ENCODE data around the gene PROC.

PROC gene

DNA sequence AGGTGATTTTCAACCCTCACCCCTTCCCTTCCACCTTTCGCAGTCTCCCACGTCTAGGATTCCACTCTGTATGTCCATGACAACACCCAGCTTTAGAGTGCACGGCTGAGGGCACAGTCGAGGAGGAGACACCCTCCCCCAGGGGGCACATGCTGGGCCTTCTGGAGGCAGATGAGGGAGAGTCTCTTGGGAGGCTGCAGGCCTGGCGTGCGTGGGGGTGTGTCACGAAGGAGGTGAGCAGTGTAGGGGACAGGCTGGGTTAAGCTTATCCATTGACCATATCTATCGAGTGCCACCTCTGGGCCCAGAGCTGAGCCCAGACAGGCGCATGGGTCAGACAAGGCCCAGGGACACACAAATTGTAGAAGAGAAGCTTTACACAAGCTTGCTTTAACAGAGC, 18.8 kb downstream of the PROC start:
- CTCF ChIA-PET = interaction anchor here (0.7 to 2.4 kb wide), 3 partner anchors 10 to 43 kb away, joined by 3 to 6 read pairs (median 3); no protein-coding TSS in a partner anchor
- POLR2A ChIA-PET = interaction anchor here (0.6 kb wide), 1 partner anchor 114 kb away, joined by 5 read pairs; no protein-coding TSS in a partner anchor
- no peak for DNase-seq (ENCODE audit: low read depth, low spot score)
- TF ChIP-seq, protein P1, sequence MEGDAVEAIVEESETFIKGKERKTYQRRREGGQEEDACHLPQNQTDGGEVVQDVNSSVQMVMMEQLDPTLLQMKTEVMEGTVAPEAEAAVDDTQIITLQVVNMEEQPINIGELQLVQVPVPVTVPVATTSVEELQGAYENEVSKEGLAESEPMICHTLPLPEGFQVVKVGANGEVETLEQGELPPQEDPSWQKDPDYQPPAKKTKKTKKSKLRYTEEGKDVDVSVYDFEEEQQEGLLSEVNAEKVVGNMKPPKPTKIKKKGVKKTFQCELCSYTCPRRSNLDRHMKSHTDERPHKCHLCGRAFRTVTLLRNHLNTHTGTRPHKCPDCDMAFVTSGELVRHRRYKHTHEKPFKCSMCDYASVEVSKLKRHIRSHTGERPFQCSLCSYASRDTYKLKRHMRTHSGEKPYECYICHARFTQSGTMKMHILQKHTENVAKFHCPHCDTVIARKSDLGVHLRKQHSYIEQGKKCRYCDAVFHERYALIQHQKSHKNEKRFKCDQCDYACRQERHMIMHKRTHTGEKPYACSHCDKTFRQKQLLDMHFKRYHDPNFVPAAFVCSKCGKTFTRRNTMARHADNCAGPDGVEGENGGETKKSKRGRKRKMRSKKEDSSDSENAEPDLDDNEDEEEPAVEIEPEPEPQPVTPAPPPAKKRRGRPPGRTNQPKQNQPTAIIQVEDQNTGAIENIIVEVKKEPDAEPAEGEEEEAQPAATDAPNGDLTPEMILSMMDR (IDR thresholded peaks at IDR 0.05; ENCODE audit: insufficient read depth, low read length, missing control alignments) = no peak
- no peak overlapping the region for H3K4me3 ChIP-seq (ENCODE audit: low read depth, low read length)

DNA sequence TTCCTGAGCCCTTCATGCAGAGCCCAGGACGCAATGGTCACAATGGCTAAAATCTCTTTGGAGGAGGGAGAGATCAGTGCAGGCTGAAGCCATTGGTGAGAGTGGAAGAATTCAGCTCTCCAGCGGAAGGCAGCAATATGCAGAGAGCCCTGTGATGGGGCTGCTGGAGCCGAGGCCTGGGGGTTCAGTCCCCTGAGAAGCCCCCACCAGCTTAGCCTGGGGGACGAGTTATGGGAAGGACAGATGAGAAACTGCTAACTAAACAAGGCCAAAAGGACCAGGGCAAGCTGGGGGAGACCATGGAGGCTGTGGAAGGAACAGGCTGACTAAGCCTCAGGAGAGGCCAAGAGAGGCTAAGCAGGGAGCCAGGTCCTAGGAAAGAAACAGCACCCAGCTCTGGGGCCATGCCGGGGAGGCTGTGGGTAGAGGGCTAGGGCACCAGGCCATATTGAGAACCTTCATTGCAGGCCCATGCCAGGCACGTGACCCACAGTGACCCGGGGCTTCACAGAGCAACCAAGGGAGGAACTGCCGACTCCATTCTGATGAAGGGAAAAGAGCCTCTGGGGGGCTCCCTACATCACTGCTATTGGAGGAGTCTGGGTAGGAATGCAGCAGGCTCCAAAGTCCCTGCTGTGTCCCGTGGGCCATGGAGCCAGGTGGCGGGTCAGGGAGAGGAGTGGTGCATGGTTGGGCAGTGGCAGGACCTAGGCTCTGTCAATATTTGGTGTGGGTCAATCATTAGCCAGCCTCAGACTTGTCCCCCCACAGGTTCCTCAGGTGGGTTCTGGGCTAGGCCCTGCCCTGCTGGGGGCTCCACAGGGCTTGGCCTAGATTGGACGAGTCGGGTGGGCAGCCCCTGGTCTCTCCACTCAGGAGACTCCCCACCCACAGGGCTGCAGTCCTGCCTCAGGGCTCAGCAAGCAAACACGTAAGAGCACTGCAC, 19.8 kb downstream of the PROC start:
- TF ChIP-seq, protein P1 (IDR thresholded peaks at IDR 0.05; ENCODE audit: insufficient read depth, low read length, missing control alignments) = no peak
- no peak overlapping the region for H3K4me3 ChIP-seq (ENCODE audit: low read depth, low read length)
- ChIA-PET POLR2A (no interaction called here), CTCF (no interaction called here)
- no peak for DNase-seq (ENCODE audit: low read depth, low spot score)

DNA sequence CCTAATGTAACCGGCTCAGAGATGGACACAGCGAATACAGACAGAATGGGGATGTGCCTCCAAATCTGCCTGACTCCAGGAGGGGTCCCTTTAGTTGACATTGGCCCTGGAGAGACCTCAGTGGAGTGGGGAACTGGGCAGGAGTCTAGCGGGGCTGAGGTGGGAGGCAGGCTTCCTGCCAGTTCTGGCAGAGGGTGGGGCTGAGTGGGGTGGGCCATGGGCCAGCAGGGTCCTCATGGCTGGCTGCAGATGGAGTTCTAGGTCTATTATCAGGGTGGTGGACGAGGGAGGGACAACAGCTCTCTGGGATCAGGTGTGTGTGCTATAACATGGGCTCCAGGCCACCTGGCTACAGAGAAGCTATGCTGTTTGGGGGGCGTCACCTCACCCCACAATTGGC, 21.1 kb downstream of the PROC start:
- no peak overlapping the region for H3K4me3 ChIP-seq (ENCODE audit: low read depth, low read length)
- no peak for DNase-seq (ENCODE audit: low read depth, low spot score)
- POLR2A ChIA-PET = no interaction called here
- CTCF ChIA-PET = no interaction called here
- TF ChIP-seq, protein P1 (IDR thresholded peaks at IDR 0.05; ENCODE audit: insufficient read depth, low read length, missing control alignments) = no peak

DNA sequence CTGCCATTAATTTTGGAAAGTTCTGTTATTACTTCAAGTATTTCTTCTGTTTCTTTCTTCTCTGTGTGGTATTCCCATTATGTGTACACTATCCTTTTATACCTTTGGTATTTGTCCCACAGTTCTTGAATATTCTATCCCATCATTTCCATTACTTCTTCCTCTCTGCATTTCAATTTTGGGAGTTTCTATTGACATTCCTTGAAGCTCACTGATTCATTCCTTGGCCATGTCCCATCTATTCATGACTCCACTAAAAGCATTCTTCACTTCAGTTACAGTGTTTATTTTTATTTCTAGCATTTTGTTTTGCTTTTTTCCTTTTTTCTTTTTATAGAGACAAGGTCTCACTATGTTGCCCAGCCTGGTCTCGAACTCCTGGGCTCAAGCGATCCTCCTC, 30.3 kb downstream of the PROC start:
- ChIA-PET POLR2A (interaction anchor here (0.7 kb wide), 1 partner anchor 31 kb away, joined by 3 read pairs; no protein-coding TSS in a partner anchor), CTCF (no interaction called here)
- peak; percentile 17 for DNase-seq (ENCODE audit: low read depth, low spot score)
- TF ChIP-seq, protein P1 (IDR thresholded peaks at IDR 0.05; ENCODE audit: insufficient read depth, low read length, missing control alignments) = no peak
- H3K4me3 ChIP-seq (ENCODE audit: low read depth, low read length) = no peak overlapping the region

DNA sequence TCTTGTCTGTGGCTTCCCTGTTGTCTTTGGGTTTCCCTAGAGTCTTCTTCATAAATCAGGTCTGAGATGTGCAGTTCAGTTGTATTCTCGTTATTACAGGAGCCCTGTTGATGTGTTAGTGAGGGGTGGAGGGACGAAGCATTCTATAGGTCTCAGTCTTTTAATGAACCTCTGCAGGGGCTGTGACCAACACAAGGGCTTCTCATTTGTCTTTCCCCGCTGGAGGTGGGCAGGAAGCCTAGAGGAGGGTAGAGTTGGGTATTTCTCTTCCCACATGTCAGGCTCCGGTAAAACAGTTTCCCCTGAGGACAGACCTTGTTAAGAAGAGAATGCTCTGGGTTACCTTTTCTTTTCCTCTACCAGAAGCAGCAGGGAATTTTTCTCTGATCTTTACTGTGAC, 31.2 kb downstream of the PROC start:
- no peak for DNase-seq (ENCODE audit: low read depth, low spot score)
- POLR2A ChIA-PET = no interaction called here
- CTCF ChIA-PET = interaction anchor here (4.9 kb wide), 1 partner anchor 125 kb away, joined by 41 read pairs; no protein-coding TSS in a partner anchor
- TF ChIP-seq, protein P1 (IDR thresholded peaks at IDR 0.05; ENCODE audit: insufficient read depth, low read length, missing control alignments) = no peak
- H3K4me3 ChIP-seq (ENCODE audit: low read depth, low read length) = no peak overlapping the region

DNA sequence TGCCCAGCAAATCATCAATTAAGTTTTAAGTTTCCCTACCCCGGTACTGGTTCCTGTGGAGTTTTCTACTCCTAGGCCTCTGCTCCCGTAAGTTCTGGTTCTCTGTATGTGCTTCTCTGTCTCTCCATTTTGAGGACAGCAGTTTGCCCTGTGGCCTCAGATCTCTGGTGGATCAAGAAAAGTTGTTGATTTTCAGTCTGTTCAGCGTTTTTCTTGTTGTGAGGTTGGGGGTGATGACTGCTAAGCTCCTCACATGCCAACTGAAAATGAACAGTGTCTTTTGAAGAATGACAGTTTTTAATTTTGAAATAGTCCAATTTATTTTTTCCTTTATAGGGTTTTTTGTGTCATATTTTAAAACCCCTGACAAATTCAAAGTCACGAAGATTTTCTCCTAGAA, 31.7 kb downstream of the PROC start:
- POLR2A ChIA-PET = no interaction called here
- no peak for DNase-seq (ENCODE audit: low read depth, low spot score)
- CTCF ChIA-PET = interaction anchor here (0.9 to 4.9 kb wide), 3 partner anchors 29 to 126 kb away, joined by 5 to 41 read pairs (median 23); no protein-coding TSS in a partner anchor
- H3K4me3 ChIP-seq (ENCODE audit: low read depth, low read length) = no peak overlapping the region
- TF ChIP-seq, protein P1 (IDR thresholded peaks at IDR 0.05; ENCODE audit: insufficient read depth, low read length, missing control alignments) = no peak

Data from AG04449 (cell line).